ENCODE measurements around the gene KIAA0232. TPM values are rescaled to one million over a fixed set of nuclear protein-coding genes. Genes with fewer than 3 reads are reported as not detected.
A peak's percentile ranks its signal among the peaks of the same experiment; 100 is the strongest.

KIAA0232 gene
- total RNA-seq, 1 donor from 2014 or later: 50.8 TPM

DNA sequence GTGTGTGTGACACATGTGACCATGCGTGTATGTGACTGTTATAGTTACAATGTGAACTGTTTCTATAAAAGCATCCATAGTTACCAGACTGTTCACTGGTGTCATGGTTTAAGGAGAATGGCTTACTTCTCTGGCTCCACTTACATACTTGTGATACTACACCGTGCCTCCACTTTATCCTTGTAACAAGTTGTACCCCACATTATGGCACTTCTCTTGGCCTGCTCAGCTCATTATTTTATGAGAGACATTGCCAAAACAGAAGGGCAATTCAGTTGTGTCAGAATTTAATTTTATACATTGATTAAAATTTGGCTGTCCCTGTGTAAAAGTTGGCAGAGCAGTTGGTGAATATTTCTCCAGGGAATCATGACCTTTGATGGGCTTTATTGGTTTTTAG, 64.7 kb downstream of the KIAA0232 start:
- no peak for DNase-seq

DNA sequence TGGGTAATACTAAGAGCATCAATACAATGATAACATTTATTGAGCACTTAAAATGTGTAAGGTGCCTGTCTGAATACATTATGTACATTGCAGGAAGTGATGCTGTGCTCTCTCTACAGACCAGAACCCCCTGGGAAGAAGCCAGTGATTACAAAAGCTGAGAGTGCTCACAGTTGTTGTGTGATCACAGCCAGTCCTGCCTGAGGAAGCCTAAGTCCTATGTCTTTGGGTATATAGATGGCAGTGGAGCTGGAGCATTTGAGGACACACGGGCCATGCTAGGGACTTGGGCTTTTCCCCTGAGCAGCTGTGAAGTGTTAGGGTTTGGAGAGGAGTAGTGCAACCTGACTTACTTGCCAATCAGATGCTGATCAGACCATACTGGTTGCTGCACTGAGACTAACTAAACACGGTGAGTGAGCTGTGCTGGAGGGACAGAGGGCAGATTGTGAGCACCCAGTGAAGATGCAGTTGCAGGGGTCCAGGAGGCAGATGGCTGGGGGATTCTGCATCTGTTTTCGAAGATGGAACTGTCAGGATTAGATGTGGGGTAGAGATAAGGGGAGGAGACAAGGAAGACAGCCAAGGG, 66.3 kb downstream of the KIAA0232 start:
- DNase-seq: no peak

DNA sequence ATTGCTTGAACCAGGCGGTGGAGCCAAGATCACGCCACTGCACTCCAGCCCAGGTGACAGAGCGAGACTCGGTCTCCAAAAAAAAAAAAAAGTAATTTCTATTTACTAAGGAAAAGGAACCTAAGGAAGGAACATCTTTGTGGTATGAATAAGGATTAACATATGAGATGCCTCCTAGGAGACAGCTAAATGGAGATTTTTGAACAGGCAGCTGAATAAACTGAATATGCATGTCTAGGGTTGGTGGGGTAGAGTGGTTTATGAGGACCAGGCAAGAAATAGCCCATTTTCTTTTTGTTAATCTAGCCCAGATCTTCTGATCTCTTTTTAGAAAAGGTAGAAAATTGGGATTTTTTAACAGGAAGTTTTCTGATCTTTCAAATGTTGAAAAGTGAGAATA, 67.2 kb downstream of the KIAA0232 start:
- DNase-seq: no peak

DNA sequence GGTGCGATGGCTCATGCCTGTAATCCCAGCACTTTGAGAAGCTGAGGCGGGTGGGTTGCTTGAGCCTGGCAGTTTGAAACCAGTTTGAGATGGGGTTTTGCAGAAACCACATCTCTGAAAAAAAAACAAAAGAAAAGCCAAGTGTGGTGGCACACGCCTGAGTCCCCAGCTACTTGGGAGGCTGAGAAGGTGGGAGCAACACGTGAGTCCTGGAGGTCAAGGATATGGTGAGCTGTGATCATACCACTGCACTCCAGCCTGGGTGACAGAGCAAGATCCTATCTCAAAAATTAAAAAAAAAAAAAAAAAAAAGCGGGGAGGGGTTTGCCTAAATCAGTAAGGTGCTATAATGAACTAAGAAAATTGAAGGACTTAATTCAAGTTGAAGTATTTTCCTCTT, 68.9 kb downstream of the KIAA0232 start:
- DNase-seq: no peak

DNA sequence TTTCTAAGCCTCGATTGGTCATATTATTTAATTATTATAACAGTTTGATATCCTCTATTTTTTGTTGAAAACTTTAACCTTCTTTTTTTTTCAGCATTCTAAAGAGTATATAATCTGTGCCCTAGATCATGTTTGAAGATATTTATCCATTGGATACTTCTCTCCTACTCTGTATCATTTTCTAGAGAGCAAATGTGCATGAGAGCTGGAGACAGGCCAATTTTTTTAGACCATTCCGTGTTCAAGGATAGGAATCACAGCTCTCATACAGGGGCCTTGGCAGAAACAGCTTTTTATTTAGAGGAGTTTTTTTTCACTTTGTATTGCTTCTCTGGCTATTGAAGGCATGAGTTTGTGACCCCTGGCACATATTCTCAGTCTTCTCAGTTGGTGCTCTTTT, 69.4 kb downstream of the KIAA0232 start:
- no peak for DNase-seq

DNA sequence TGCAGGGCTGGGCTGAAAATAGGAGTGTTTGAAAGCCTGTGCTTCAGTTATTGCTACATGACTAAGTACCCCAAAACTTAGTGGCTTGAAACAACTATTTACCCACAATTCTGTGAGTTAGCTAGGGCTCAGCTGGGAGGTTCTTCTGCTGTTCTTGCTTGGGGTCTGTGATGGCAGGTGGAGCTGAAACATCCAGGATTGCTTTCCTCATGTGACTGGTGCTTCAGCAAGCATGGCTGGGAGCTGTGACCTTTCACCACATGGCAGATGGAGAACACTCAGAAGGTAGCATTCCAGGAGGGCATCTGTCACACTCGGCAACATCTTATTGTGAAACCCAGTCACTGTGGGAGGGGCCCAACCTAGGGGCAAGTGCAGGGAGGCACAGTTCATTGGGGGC, 70.1 kb downstream of the KIAA0232 start:
- DNase-seq: no peak

DNA sequence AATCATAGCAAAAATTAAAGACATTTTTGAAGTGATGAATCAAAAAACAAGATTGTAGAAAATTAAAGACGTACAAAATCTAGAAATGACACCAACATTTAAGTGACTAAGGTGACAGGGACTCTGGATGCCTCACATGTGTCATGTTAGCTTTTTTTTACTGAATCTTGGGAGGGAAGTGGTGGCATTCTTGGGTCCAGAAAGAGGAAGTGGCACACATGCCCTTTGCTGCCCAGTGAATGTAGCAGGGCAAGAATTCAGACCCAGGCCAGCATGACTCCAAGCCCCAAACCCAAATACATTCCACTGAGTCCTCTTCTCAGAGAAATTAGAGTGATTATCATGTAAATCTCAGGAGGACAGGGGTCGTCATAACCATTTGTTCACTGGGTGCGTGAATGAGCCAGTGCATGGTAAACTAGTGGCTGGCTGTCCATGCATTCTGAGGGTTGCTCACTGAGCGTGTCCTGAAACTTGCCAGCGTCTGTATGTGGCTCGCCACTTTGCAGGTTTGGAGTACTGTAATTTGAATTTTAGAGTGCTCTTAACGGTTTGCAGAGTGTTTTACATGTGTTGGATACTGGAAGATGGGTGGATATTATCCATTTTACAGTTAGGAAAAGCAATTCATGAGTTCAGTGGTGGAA, 71.7 kb downstream of the KIAA0232 start:
- DNase-seq: no peak

DNA sequence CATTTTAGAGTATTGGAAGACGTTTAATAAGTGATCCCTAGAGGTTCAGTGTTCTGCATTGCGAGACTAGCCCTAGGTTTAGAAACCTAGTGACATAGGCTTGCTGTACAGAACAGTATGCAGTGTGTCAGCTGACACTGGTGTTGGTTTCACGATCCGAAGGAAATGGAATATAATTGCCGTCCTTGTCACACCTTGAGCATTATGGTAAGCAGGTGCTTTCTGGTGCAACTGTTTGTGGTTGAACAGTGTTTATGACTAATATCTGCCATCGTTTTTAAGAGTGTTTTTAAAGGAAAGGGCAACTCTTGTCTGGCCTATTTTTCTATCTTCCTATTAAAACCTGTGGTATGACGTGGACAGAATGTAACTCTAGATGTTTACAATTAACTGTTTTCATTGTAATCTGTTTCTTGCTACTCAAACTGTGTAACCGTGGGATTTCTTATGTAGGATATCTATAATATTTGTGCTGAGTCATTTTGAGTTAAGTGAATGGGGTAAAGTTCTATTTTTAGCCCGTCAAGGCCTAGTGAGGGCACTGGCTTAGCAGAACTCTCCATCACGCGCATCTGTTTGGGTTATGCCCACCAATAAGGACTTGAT, 73.3 kb downstream of the KIAA0232 start:
- no peak for DNase-seq

DNA sequence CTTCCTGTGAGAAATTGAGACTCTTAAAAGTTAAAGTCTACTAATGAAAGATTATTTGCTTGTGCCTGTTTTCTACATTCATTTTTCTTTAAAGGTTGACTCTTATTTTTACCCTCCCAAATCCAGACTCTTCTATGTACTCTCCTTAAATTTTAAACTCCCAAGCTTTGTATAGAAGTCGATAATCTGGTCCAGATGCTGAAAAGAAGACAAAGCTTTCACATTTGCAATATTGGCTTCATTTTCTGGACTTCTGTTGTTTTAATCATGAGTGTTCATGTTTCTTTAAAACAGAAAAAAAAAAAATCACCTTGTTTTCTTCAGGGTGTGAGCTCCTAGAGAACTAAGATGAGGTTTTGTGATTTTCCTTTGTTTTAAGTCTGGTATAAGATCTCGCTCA, 73.9 kb downstream of the KIAA0232 start:
- DNase-seq: no peak

DNA sequence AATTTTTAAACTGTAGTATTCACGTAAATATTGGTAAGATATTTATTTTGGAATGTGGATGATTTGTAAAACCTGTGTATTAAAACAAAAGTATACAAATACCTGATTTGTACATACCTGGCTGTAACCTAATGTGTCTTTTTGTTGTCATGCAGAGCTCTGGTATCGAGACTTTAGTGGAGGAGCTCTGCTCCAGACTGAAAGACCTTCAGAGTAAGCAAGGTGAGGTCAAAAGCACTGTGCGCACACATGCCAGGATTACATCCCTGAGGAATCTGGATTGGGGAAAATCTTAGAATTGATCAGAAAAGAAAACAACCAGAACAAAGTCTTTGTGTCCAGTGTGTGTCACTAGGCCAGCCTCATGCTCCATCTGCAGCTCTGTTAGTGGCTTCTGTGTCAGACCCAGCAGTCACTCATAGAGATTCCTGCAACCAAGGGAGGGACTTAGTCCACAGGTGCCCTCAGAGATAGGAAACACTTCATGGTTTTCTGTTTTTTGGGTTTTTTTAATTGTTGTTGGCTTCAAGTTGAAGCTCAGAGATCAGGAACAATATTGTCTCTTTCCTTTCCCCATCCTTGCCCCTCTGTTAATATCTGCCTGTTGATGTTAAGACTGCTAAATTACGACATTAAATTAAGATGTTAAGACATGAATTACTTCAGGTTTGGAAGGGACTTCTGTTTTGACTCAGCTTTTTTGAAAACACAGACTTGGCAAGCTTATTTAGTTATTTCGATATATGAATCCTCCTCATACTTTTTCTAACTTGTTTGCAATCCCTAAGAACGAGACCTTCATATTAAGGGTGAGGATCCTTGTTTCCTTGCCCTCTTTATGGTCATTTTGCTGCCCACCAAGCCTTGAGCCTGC, 74.7 kb downstream of the KIAA0232 start:
- no peak for DNase-seq

DNA sequence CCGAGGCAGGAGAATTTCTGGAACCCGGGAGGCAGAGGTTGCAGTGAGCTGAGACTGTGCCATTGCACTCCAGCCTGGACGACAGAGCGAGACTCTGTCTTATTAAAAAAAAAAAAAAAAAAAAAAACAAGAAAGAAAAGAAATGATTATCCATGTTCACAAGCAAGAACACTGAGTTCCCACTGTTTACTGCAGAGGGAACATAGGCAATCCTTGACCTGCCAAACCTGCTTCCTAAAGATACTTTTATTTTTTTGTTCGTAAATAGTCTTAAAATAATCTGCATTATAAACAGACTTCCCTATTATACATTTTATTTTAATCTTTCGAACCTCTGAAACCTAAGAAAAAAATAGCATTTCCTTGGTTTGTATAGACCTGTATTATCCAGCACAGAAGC, 76.5 kb downstream of the KIAA0232 start:
- DNase-seq: no peak

DNA sequence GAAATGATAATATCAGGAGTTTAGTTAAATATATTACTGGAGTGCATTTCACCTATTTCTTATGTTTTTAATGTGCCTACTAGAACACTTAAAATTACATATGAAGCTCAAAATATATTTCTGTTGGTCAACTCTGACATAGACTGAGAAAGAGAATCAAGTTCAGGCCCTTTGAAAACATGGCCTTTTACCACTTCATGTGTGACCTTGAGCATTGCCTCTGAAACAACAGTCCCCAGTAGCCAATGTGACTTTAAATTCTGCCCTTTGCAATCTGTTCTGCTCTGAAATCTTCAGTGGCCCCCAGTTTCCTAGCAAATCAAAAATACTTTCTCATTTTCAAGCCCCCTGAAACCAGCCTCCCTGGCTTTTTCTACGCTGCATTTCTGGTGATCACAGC, 77.0 kb downstream of the KIAA0232 start:
- no peak for DNase-seq

DNA sequence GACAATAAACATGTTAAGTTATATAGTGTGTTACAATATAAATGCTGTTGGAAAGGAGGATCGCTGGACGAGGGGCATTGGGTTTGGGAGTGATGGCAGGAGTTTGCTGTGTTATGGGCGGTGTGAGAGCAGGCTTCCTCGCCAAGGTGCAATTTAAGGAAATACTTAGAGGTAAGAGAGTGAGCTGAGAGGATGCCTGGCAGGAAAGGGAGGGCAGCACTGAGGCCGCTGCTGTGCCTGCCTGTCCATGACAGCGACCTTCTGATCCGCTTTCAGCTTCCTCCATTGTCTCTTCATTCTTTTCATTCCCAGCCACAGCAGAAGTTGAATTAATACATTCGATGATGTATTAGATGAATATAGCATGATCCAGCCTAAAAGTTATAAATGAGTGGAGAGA, 85.9 kb downstream of the KIAA0232 start:
- DNase-seq: no peak

DNA sequence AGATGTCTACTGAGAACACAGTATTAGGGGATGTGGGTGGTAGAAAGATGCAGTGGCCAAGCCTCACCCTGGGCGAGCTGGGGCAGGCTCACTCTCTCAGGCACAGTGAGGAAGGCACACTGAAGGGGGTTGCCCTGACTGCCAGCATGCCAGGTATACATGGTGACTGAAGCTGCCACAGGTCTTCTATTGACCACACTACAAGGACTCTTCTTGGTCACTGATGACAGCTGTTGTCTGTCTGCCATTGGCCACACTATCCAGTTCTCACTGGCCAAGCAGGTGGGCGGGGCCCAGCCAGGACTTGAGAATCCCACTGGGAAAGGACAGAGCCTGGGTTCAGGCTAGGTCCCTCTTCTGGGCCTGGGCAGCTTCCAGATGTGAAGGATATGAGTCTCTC, 87.4 kb downstream of the KIAA0232 start:
- DNase-seq: no peak

DNA sequence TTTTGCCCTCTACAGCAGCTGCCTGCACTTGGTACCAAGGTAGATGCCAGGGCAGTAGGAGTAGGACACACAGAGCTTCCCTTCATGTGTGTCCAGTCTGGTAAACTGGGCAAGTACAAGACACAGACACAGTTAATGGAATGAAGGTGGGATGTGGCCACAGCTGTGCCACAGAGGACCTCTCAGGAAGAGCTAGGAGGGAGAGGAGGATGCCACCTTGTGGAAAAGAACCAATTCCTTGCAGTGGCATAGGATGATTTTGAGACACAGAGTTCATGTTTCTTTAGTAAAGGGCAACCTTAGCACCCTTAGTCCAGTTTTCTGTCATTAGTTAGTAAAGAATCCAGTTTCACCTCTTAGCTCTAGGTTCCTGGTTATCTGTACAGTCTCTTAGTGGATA, 90.8 kb downstream of the KIAA0232 start:
- no peak for DNase-seq

DNA sequence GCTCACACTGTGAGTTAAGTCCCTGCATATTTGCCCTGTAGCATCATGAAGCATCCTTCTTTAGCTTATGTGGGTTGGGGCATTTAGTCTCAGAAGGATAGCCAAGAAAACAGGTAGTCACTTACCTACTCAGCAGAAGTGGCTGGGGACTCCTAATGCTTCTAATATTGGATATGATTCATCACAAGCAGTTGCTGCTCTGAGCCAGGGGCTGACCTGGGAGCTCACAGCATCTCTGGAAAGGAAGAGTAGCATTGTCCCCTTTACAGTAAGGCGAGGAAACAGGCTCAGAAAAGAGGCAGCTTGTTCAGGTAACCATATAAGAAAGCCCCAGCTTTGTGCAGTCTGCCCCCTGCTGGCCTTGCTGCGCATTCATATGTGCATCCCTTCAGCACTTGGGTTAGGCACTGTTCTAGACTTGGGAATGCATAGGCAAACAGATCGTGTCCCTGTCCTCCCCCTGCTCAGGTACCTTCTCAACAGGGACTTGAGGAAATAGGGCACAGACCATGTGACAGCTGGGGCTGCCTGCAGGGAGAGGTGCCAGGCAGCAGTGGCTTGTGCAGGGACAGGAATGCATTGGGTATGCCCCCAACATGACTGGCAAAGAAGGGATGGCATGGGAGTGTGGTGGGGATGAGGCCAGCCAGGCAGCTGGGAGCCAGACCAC, 91.4 kb downstream of the KIAA0232 start:
- DNase-seq: peak; percentile 22

DNA sequence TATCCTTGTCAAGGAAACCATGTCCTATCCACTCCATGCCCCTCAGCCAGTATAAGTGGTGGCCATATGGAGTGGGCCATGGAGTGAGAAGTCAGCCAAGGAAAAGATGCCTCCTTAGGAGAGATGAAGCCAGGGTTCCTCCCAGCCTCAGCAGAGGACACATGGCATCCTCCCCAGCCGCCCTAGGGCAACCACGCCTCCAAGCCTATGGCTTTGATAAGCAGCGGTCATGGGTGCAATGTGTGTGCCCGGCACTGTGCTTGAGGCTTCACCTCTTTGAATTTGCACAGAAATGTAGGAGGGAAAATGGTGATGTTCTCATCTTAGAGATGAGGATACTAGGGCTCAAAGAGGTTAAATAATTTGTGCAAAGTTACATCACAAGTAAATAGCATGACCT, 92.5 kb downstream of the KIAA0232 start:
- DNase-seq: no peak

DNA sequence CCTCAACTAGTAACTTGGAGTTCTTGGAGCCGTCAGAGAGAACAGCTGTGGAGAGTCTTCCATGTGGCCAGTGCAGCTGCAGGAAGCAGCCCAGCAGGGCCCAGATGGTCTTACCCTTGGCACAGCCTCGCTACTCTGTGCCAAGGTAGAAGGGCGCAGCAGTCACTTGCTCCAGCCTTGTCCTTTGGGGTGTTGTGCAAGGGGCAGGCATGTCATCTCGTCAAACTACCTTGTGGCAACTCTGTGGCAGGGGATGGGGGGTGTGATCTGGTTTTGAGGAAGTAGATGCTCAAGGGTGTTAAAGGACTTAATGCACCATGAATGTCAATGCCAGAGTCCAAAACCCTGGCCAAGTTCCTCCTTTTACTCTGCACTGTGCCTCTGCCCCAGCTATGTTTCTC, 92.9 kb downstream of the KIAA0232 start:
- DNase-seq: no peak

DNA sequence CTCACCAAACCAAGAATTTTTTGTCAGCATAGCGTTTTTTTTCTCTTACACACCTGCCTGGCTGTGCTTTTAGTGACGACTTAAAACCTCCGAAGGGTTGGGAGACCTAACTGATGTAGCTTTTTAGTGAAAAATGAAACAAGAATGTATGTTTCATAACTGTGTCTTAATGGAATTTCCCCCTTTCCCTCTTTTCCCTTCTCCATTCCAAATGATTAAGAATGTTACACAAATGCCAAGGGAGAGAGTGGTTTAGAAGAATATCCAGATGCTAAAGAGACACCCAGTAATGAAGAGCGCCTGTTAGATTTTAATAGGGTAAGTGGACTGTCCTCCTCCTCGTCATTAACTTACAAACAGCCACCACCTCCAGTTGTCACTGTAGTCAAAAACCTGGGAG, 93.9 kb downstream of the KIAA0232 start:
- DNase-seq: no peak

DNA sequence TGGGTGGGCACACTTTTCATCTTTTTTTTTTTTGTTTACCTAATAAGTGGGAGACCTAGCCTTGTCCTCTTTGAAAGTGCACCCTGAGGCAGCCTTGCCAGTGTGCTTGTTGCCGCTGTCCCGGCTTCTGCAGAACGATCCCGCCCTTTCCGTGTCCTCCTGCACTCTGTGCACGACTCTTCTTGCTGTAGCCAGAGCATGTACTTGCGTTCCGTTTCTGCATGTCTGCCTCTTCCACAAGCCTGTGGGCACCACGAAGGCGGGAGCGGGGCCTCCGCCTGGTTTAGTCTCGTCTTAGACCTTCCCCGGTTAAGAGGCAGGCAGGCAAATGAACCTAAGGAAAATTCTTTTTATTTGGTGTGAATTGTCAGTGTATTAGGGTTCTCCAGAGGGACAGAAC, 94.5 kb downstream of the KIAA0232 start:
- no peak for DNase-seq

DNA sequence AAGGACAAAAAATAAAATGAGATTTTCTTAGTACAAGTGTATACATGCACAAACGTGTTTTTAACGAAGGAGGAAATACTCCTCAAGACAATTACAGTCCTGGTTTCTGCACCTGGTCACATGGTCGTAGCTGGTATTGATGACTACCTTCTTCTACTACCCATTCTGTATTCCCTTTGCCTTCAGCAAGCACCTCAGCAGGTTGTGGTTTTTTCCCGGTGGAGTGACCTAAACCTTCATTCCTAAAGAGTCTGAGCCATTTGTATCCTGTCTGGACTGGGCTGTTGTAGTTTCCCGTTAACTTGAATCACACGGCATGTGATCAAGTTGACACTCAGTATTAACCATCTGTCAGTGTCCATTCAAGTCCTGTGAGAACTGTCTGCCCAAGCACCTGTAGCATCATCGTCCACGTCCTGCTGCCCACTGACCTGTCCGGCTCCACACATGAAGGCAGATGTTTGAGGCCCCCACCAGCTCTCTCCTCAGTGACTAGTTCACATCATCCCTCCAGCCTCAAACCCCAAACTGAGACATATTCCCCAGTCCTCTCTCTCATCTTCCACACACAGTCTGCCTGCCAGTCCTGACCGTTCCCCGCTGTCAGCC, 96.0 kb downstream of the KIAA0232 start:
- DNase-seq: no peak

DNA sequence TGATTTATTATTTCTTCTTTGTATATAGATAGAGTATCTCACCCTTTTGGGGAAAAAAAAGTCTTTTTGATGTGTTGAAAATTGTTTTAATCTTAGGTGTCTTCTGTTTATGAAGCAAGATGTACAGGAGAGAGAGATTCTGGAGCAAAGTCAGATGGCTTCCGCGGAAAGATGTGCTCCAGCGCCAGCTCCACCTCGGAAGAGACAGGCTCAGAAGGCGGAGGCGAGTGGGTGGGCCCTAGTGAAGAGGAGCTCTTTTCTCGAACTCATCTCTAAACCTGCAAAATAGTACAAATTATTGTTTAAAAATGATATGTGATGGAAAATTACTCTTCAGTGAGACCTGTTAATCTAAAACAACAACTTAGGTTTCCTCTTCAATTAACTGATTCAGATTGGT, 98.2 kb downstream of the KIAA0232 start:
- no peak for DNase-seq

All from occipital lobe (tissue), 2 donors.